OCI-LY1 (cell line): ENCODE results near the gene CD40LG.

Experiments
- H2AFZ ChIP-seq: fragments of 200-600 bp; sonication (generic), shearing (Covaris generic); 2 replicates; pipeline ENCODE4 v1.6.0; 2014; ENCODE audit warnings: antibody characterized with exemption, mild to moderate bottlenecking, low read length
- H3F3A ChIP-seq: fragments of 200-600 bp; sonication (generic), shearing (Covaris generic); 2 replicates; pipeline ENCODE4 v1.6.0; 2014; ENCODE audit warnings: mild to moderate bottlenecking, antibody characterized with exemption, low read length, moderate library complexity; ENCODE audit not compliant: insufficient read depth
- H3K27ac ChIP-seq: fragments of 200-600 bp; sonication (generic); 2 replicates; pipeline ENCODE4 v1.5.1; 2014; ENCODE audit warnings: low read length, mixed run types, mild to moderate bottlenecking, low read depth; ENCODE audit not compliant: poor library complexity, severe bottlenecking
- H3K27me3 ChIP-seq: fragments of 200-600 bp; sonication (generic); 2 replicates; pipeline ENCODE4 v1.6.0; 2014; ENCODE audit warnings: antibody characterized with exemption, mild to moderate bottlenecking, low read length, moderate library complexity; ENCODE audit not compliant: insufficient read depth
- H3K36me3 ChIP-seq: fragments of 200-600 bp; sonication (generic); 2 replicates; pipeline ENCODE4 v1.6.1; 2014; ENCODE audit warnings: mild to moderate bottlenecking, antibody characterized with exemption, low read length, moderate library complexity, mixed read lengths; ENCODE audit not compliant: insufficient read depth
- H3K4me1 ChIP-seq: fragments of 200-600 bp; sonication (generic); 2 replicates; pipeline ENCODE4 v1.5.1; 2014; ENCODE audit warnings: mild to moderate bottlenecking, low read length, moderate library complexity; ENCODE audit not compliant: insufficient read depth, severe bottlenecking
- H3K4me2 ChIP-seq: fragments of 200-600 bp; sonication (generic), shearing (Covaris generic); 2 replicates; pipeline ENCODE4 v1.6.1; 2014; ENCODE audit warnings: low read length
- H3K4me3 ChIP-seq: fragments of 200-600 bp; sonication (generic); 2 replicates; pipeline ENCODE4 v1.5.1; 2014; ENCODE audit warnings: low read length, low read depth, mild to moderate bottlenecking, mixed read lengths; ENCODE audit not compliant: poor library complexity, severe bottlenecking
- H3K79me2 ChIP-seq: fragments of 200-600 bp; shearing (Covaris generic); 2 replicates; pipeline ENCODE4 v1.6.1; 2016; ENCODE audit warnings: mixed run types, low read length, mixed read lengths; ENCODE audit not compliant: insufficient read depth
- H3K9ac ChIP-seq: fragments of 200-600 bp; sonication (generic), shearing (Covaris generic); 2 replicates; pipeline ENCODE4 v1.6.1; 2014; ENCODE audit warnings: mild to moderate bottlenecking, low read length, mixed read lengths
- H3K9me2 ChIP-seq: fragments of 200-600 bp; sonication (generic), shearing (Covaris generic); 2 replicates; pipeline ENCODE4 v1.6.1; 2014; ENCODE audit warnings: low read depth, mild to moderate bottlenecking, low read length, mixed read lengths
- H3K9me3 ChIP-seq: fragments of 200-600 bp; shearing (Covaris generic); 2 replicates; pipeline ENCODE4 v1.6.1; 2014; ENCODE audit warnings: low read length, mixed read lengths
- H4K20me1 ChIP-seq: fragments of 200-600 bp; sonication (generic), shearing (Covaris generic); 2 replicates; pipeline ENCODE4 v1.6.0; 2016; ENCODE audit warnings: mild to moderate bottlenecking, low read length; ENCODE audit not compliant: insufficient read depth
- CTCF ChIP-seq: fragments of 200-600 bp; sonication (generic), shearing (Covaris generic); IDR thresholded peaks from 2 replicates; pipeline ENCODE4 v1.5.1; 2017; ENCODE audit warnings: mild to moderate bottlenecking, antibody characterized with exemption, low read length, moderate library complexity, mixed read lengths
- EZH2 ChIP-seq: fragments of 200-600 bp; sonication (generic), shearing (Covaris generic); IDR thresholded peaks from 2 replicates; pipeline ENCODE4 v1.8.0; 2017; ENCODE audit warnings: borderline replicate concordance, mixed run types, mild to moderate bottlenecking, antibody characterized with exemption, low read length, moderate library complexity, mixed read lengths

The CD40LG gene

GRCh38 chrX:136607236-136607635 is 40.7 kb upstream of the CD40LG start:
- H3K9me3 ChIP-seq = no peaks in the 10 kb centered on the region
- no peaks in the 10 kb centered on the region for H4K20me1 ChIP-seq
- no peak overlapping the region for H3K4me3 ChIP-seq
- H3K79me2 ChIP-seq = no peaks in the 10 kb centered on the region
- H3K27me3 ChIP-seq = no peaks in the 10 kb centered on the region
- no peaks in the 10 kb centered on the region for H3K9me2 ChIP-seq
- H3K4me1 ChIP-seq = no peaks in the 10 kb centered on the region
- H3F3A ChIP-seq = no peaks in the 10 kb centered on the region
- no peak overlapping the region for H3K27ac ChIP-seq
- TF ChIP-seq CTCF (no peak), EZH2 (no peak)
- H2AFZ ChIP-seq = no peak overlapping the region
- no peak overlapping the region for H3K4me2 ChIP-seq
- no peaks in the 10 kb centered on the region for H3K36me3 ChIP-seq
- no peak overlapping the region for H3K9ac ChIP-seq

GRCh38 chrX:136608295-136608933 is 39.5 kb upstream of the CD40LG start:
- no peak overlapping the region for H3K9ac ChIP-seq
- H3K4me1 ChIP-seq = no peaks in the 10 kb centered on the region
- no peaks in the 10 kb centered on the region for H3K36me3 ChIP-seq
- H3K9me3 ChIP-seq = no peaks in the 10 kb centered on the region
- no peaks in the 10 kb centered on the region for H3K79me2 ChIP-seq
- H4K20me1 ChIP-seq = no peaks in the 10 kb centered on the region
- no peak overlapping the region for H2AFZ ChIP-seq
- H3F3A ChIP-seq = no peaks in the 10 kb centered on the region
- H3K27me3 ChIP-seq = no peaks in the 10 kb centered on the region
- H3K9me2 ChIP-seq = no peaks in the 10 kb centered on the region
- no peak overlapping the region for H3K27ac ChIP-seq
- no peak overlapping the region for H3K4me3 ChIP-seq
- peak overlapping the region; percentile 21; the same call in 1 of the 2 replicates for H3K4me2 ChIP-seq
- TF ChIP-seq CTCF (peak; percentile 44), EZH2 (no peak)

GRCh38 chrX:136616987-136617685 is 30.8 kb upstream of the CD40LG start:
- Histone ChIP-seq H2AFZ (no peak overlapping the region), H3K27me3 (no peaks in the 10 kb centered on the region), H3K27ac (no peak overlapping the region), H4K20me1 (no peaks in the 10 kb centered on the region), H3K4me2 (no peak overlapping the region), H3K36me3 (no peaks in the 10 kb centered on the region), H3K9me2 (no peaks in the 10 kb centered on the region), H3K4me3 (no peak overlapping the region), H3K9ac (no peak overlapping the region), H3K9me3 (no peaks in the 10 kb centered on the region), H3K79me2 (no peaks in the 10 kb centered on the region), H3F3A (no peaks in the 10 kb centered on the region), H3K4me1 (no peaks in the 10 kb centered on the region)
- TF ChIP-seq CTCF = no peak
- no peak for TF ChIP-seq EZH2
